Heart left ventricle (tissue), 13 donors: ENCODE data around the gene MS4A12.
"Not testable (repeated sequence)": the region's sequence is repeated elsewhere in the genome, so short reads cannot be mapped to it uniquely, and the experiment has no call there.

ENCODE experiments used
- POLR2A ChIP-seq, 2 donors: fragments of 450-650 bp; IDR thresholded peaks; one replicate each; pipeline ENCODE4 v1.6.1; 2017; ENCODE audit warnings: antibody characterized with exemption in 2 of 2, mild to moderate bottlenecking in 2 of 2, moderate library complexity in 2 of 2
- TF ChIP-seq, protein P1 (sequence below), 12 donors: fragments of 200-600 bp; sonication (generic) in 4 of 12; IDR thresholded peaks; one replicate each; pipeline versions ENCODE4 v1.5.0 to v1.8.0; 2018 to 2022; ENCODE audit warnings: antibody characterized with exemption in 12 of 12, mild to moderate bottlenecking in 5 of 12
- donor health status: ischemic (EF 13 %, LVEDD 7.1; RV severe dilation, severe dysfunction).
- donor health status: DM: no; HTN: yes; CAD: no.
- donor health status: DM: no; HTN: no; CAD: no.
- donor health status: ischemic (EF 25% LVEDD 6.9; RV normal size, moderate dysfunction).
- donor health status: ischemic (EF 25% LVEDD 5.7; RV mildly dilated, moderate dysfunction).
- donor health status: ischemic (EF 35%, LVEDD 5.7; RV mildly dilated, moderate dysfunction).
- donor health status: nonischemic (EF 11% LVEDD 7.7; RV severe dilation, severe dysfunction).
- donor health status: DM: yes; HTN: yes; CAD: no.
- donor health status: PGD.
- donor health status: ischemic (EF 29% LVEDD 5.4; RV normal size, mild dysfunction).
- donor health status: nonischemic (EF 23%, LVEDD 6.1; RV moderate dilation, normal function).

DNA sequence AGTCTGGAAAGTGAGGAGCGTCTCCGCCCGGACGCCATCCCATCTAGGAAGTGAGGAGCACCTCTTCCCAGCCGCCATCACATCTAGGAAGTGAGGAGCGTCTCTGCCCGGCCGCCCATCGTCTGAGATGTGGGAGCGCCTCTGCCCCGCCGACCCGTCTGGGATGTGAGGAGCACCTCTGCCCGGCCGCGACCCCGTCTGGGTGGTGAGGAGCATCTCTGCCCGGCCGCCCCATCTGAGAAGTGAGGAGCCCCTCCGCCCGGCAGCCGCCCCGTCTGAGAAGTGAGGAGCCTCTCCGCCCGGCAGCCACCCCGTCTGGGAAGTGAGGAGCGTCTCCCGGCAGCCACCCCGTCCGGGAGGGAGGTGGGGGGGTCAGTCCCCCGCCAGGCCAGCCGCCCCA lies 41.4 kb upstream of the MS4A12 start:
- TF ChIP-seq, protein P1, sequence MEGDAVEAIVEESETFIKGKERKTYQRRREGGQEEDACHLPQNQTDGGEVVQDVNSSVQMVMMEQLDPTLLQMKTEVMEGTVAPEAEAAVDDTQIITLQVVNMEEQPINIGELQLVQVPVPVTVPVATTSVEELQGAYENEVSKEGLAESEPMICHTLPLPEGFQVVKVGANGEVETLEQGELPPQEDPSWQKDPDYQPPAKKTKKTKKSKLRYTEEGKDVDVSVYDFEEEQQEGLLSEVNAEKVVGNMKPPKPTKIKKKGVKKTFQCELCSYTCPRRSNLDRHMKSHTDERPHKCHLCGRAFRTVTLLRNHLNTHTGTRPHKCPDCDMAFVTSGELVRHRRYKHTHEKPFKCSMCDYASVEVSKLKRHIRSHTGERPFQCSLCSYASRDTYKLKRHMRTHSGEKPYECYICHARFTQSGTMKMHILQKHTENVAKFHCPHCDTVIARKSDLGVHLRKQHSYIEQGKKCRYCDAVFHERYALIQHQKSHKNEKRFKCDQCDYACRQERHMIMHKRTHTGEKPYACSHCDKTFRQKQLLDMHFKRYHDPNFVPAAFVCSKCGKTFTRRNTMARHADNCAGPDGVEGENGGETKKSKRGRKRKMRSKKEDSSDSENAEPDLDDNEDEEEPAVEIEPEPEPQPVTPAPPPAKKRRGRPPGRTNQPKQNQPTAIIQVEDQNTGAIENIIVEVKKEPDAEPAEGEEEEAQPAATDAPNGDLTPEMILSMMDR (IDR thresholded peaks at IDR 0.05): not testable (repeated sequence)
- not testable (repeated sequence) for TF ChIP-seq POLR2A (IDR thresholded peaks at IDR 0.05)
